HFF-Myc (cell line): ENCODE data around the gene ANAPC16.

Experiments used
- DNase-seq: peaks from one replicate; pipeline ENCODE4 v3.0.0-alpha.2; 2011; ENCODE audit warnings: low read depth; ENCODE audit errors: extremely low read depth
- H3K4me3 ChIP-seq: replicated peaks from 2 replicates; pipeline ENCODE4 v1.5.1; 2011; ENCODE audit warnings: low read depth, mild to moderate bottlenecking, control low read depth, low read length
- TF ChIP-seq, protein P1 (sequence below): IDR thresholded peaks from 2 replicates; pipeline ENCODE4 v1.5.1; 2012; ENCODE audit warnings: mild to moderate bottlenecking, low read depth, low read length, control low read depth; ENCODE audit errors: missing control alignments

Gene ANAPC16

DNA sequence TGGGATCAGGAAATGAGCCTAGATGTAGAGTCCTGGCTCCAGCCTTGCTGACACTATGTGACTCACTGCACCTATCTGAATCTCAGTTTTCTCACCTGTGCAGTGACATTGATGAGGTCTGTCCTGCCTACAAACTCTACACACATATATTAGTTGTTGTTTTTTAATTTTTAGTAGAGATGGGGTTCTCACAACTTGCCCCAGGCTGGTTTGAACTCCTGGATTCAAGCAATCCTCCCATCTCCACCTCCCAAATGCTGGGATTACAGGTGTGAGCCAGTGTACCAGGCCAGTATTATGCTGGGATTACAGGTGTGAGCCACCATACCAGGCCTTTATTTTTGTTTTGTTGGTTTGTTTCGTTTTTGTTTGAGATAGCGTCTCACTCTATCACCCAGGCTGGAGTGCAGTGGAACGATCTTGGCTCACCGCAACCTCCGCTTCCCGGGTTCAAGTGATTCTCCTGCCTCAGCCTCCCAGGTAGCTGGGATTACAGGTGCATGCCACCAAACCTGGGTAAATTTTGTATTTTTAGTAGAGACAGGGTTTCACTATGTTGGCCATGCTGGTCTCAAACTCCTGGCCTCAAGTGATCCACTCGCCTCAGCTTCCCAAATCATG lies 46.1 kb downstream of the ANAPC16 start:
- no peak for DNase-seq
- no peak overlapping the region for H3K4me3 ChIP-seq
- TF ChIP-seq, protein P1, sequence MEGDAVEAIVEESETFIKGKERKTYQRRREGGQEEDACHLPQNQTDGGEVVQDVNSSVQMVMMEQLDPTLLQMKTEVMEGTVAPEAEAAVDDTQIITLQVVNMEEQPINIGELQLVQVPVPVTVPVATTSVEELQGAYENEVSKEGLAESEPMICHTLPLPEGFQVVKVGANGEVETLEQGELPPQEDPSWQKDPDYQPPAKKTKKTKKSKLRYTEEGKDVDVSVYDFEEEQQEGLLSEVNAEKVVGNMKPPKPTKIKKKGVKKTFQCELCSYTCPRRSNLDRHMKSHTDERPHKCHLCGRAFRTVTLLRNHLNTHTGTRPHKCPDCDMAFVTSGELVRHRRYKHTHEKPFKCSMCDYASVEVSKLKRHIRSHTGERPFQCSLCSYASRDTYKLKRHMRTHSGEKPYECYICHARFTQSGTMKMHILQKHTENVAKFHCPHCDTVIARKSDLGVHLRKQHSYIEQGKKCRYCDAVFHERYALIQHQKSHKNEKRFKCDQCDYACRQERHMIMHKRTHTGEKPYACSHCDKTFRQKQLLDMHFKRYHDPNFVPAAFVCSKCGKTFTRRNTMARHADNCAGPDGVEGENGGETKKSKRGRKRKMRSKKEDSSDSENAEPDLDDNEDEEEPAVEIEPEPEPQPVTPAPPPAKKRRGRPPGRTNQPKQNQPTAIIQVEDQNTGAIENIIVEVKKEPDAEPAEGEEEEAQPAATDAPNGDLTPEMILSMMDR, result no peak

DNA sequence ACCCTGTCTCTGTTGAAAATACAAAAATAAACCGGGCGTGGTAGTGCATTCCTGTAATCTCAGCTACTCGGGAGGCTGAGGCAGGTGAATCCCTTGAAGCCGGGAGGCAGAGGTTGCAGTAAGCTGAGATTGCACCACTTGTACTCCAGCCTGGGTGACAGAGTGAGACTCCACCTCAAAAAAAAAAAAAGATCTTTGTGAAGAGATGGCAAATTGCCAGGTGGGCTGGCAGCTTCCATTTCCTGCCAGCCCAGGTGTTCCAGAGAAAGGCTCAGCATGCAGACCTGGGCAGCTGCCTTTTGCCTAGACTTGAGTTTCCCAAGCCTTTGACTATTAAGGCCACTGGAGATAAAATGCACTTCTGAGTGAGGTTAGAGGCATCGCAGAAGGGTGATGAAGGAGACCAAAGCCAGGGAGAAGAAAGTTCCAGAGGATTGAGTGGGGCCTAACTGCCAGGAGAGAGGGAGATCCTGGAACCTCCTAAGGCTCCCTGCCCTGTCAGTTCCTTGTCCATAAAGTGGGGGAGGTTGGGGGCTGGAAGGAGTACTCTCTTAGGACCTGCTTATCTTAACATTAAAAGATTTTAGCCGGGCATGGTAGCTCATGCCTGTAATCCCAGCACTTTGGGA lies 47.9 kb downstream of the ANAPC16 start:
- DNase-seq, result no peak

DNA sequence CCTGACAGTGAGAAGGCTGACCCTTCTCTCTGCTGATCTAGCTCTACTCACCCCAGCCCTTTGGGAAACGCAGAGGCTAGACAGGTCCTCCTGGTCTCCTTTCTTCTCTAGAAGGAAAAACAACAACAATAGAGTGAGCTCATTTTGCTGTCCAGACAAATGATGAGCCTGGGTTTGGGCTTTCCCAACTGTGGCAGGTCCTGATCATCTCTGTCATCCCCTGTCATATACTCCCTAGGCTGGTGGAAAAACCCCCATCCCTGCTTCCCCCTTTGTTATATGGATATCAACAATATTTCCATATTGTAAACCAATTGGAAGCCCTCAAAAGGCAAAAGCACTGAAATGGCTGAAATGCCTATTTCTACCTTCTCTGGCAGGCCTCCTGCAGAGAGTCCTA lies 48.7 kb downstream of the ANAPC16 start:
- no peak for DNase-seq
- TF ChIP-seq, protein P1, result no peak
- no peak overlapping the region for H3K4me3 ChIP-seq

More for the DNA sequence above, 47.9 kb downstream of the ANAPC16 start:
- TF ChIP-seq, protein P1, result no peak
- no peak overlapping the region for H3K4me3 ChIP-seq

DNA sequence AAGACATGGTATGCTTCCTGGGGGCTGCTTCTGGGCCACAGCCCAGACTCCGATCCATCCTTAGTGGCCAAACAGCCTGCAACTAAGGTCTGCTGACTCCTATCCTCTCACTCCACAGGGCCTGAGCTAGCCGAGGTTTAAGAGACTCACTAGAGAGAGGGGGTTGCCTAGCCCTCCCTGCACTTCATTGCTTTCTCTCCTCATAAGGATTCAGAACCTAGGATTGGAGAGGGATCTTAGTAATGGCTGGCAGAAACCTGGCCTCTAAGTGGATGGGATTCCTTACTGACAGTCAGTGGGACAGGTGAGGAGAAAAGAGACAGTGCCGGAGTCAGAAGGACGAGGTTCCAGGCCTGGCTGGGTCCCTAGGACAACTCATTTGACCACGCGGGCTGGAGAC lies 49.7 kb downstream of the ANAPC16 start:
- TF ChIP-seq, protein P1, result no peak
- H3K4me3 ChIP-seq, result no peak overlapping the region
- DNase-seq, result no peak

DNA sequence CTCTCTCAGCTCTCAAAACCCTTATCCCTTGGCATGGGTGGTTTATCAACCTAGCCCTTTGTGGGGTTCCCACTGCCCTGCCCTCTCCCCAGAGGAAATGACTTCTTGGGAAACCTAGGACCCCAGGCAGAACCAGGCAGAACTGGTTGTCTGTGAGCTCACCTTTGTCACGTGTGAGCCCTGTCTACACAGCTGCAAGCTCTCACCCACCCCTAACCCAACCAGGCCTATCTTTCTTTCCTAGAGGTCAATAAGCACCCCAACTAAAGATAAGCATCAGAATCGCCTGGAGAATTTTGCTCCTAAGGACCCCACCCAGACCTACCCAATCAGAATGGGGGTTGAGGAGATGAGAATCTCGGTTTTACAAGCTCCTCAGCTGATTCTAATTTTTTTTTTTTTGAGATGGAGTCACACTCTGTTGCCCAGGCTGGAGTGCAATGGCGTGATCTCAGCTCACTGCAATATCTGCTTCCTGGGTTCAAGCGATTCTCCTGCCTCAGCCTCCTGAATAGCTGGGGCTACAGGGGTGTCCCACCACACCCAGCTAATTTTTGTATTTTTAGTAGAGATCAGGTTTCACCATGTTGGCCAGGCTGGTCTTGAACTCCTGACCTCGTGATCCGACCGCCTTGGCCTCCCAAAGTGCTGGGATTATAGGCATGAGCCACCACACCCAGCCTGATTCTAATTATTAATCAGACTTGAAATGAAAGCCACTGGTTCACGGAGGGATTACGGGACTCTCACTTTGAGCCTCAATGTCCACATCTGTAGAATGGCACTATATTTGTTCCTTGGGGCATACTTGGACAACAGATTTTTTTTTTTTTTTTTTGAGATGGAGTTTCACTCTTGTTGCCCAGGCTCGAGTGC lies 50.4 kb downstream of the ANAPC16 start:
- no peak for DNase-seq
- H3K4me3 ChIP-seq, result no peak overlapping the region
- TF ChIP-seq, protein P1, result no peak

DNA sequence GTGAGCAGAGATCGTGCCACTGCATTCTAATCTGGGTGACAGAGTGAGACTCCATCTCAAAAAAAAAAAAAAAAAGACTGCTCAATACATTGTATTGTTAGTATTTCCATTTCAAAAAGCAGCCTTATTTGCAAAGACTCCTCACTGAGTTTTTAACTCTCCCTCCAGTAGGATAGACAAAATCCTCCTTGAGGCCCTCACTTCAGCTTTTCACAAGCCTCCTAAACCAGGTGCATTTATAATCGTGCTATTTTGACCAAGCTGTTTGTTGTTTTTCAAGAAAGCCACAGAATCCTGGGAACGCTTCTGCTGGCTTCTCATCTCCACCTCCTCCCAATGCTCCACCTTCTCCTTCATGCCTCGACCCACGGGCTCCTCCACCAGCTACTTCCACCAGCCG lies 51.6 kb downstream of the ANAPC16 start:
- H3K4me3 ChIP-seq, result no peak overlapping the region
- TF ChIP-seq, protein P1, result no peak
- DNase-seq, result no peak
